ENCODE measurements around the gene VPS18.

GRCh38 chr15:40918146-40918798 is 24.0 kb downstream of the VPS18 start:
- TF ChIP-seq POLR2A (IDR thresholded peaks at IDR 0.05; ENCODE audit: low read length) (no peak), GATA1 (IDR thresholded peaks at IDR 0.05; ENCODE audit: low read depth, low read length) (no peak)
